T-cell (primary cell): ENCODE data around the gene RNASE7. TPM values are rescaled to one million over a fixed set of nuclear protein-coding genes. Genes with fewer than 3 reads are reported as not detected.

Experiments used
- ATAC-seq, 4 experiments: fragments of 200-7000 bp in 3 of 4; fragments of 150-1000 bp in 1 of 4; cut with Tn5 transposase; replicated peaks in 1 of 4; 1 replicate in 3 of 4; 2 replicates in 1 of 4; pipeline ENCODE4 v1.10.0; 2021; ENCODE audit warnings: moderate library complexity in 3 of 4, mild to moderate bottlenecking in 2 of 4, moderate number of reproducible peaks in 1 of 4
- CTCF ChIA-PET, 2 donors: fragments of 300-600 bp; sonication (Branson Sonifier 250); formaldehyde crosslinking; loops; one replicate each; lab custom pipeline; 2022; ENCODE audit warnings: antibody characterized with exemption in 2 of 2; lab: Charles Lee
- POLR2A ChIA-PET, 2 donors: fragments of 300-600 bp; sonication (Branson Sonifier 250); formaldehyde crosslinking; loops; one replicate each; lab custom pipeline; 2022; ENCODE audit warnings: antibody characterized with exemption in 2 of 2; lab: Charles Lee
- DNase-seq, 35 experiments: peaks; one replicate each; pipeline versions ENCODE4 v3.0.0 to v3.0.0-alpha.2; 2013 to 2023
- H3K27ac ChIP-seq: one replicate; pipeline ENCODE4 v1.5.1; 2013; ENCODE audit warnings: low read length
- H3K27me3 ChIP-seq, 2 experiments: replicated peaks in 1 of 2; 1 replicate in 1 of 2; 2 replicates in 1 of 2; pipeline versions ENCODE4 v1.6.1 to v1.7.0; 2013; ENCODE audit warnings: low read length in 1 of 2, mixed read lengths in 1 of 2; ENCODE audit not compliant: control insufficient read depth in 2 of 2, insufficient read depth in 2 of 2; ENCODE audit errors: extremely low read depth in 1 of 2
- H3K36me3 ChIP-seq, 2 donors: 1 replicate in 1 of 2; 2 replicates in 1 of 2; pipeline versions ENCODE4 v1.6.1 to v1.7.0; 2013; ENCODE audit warnings: low read length in 1 of 2; ENCODE audit not compliant: control insufficient read depth in 2 of 2, insufficient read depth in 1 of 2; ENCODE audit errors: extremely low read depth in 1 of 2
- H3K4me1 ChIP-seq, 2 experiments: 1 replicate in 1 of 2; 2 replicates in 1 of 2; pipeline versions ENCODE4 v1.6.1 to v1.7.0; 2013; ENCODE audit warnings: low read length in 2 of 2, mixed read lengths in 1 of 2; ENCODE audit not compliant: insufficient read depth in 2 of 2, control insufficient read depth in 1 of 2; ENCODE audit errors: extremely low read depth in 1 of 2
- H3K4me3 ChIP-seq, 2 donors: 1 replicate in 1 of 2; 2 replicates in 1 of 2; pipeline versions ENCODE4 v1.5.1 to v1.7.0; 2013; ENCODE audit warnings: mild to moderate bottlenecking in 2 of 2, low read length in 1 of 2, moderate library complexity in 1 of 2; ENCODE audit not compliant: control insufficient read depth in 1 of 2; ENCODE audit errors: extremely low read depth in 1 of 2
- H3K9me3 ChIP-seq: 2 replicates; pipeline ENCODE4 v1.7.0; 2013
- H3K27ac Mint-ChIP-seq, 2 donors: one replicate each; pipeline ENCODE4 v1.8.0; 2020 to 2021; ENCODE audit warnings: mild to moderate bottlenecking in 2 of 2, mixed read lengths in 2 of 2
- H3K27me3 Mint-ChIP-seq, 2 donors: one replicate each; pipeline ENCODE4 v1.8.0; 2021 to 2022; ENCODE audit warnings: mixed read lengths in 2 of 2
- H3K36me3 Mint-ChIP-seq: one replicate; pipeline ENCODE4 v1.8.0; 2021; ENCODE audit warnings: mixed read lengths
- H3K4me1 Mint-ChIP-seq, 3 donors: one replicate each; pipeline ENCODE4 v1.8.0; 2020 to 2022; ENCODE audit warnings: mixed read lengths in 3 of 3, mild to moderate bottlenecking in 1 of 3
- H3K4me3 Mint-ChIP-seq, 3 donors: one replicate each; pipeline ENCODE4 v1.8.0; 2020 to 2022; ENCODE audit warnings: mild to moderate bottlenecking in 3 of 3, mixed read lengths in 3 of 3, moderate library complexity in 3 of 3
- H3K9me3 Mint-ChIP-seq, 3 donors: one replicate each; pipeline ENCODE4 v1.8.0; 2020 to 2022; ENCODE audit warnings: mixed read lengths in 3 of 3
- WGBS: methylation state at CpG from one replicate; pipeline ENCODE4 v1.1.5; 2013; ENCODE audit warnings: missing lambda C conversion rate; ENCODE audit not compliant: insufficient coverage; 5-methylcytosine and 5-hydroxymethylcytosine counted together
- total RNA-seq, 35 experiments: library from RNA in 6 of 35; stranded (reverse) in 6 of 35; fragments of 120-200 nt in 1 of 35; gene quantifications; one replicate each; pipeline versions ENCODE4 v1.2.1 to v1.2.4 and lab custom pipeline; 2013 to 2026

RNASE7 gene
- total RNA-seq, 5 donors from 2014 or later (not counting 1 experiment from before 2014, with no cell fraction given): not detected

DNA sequence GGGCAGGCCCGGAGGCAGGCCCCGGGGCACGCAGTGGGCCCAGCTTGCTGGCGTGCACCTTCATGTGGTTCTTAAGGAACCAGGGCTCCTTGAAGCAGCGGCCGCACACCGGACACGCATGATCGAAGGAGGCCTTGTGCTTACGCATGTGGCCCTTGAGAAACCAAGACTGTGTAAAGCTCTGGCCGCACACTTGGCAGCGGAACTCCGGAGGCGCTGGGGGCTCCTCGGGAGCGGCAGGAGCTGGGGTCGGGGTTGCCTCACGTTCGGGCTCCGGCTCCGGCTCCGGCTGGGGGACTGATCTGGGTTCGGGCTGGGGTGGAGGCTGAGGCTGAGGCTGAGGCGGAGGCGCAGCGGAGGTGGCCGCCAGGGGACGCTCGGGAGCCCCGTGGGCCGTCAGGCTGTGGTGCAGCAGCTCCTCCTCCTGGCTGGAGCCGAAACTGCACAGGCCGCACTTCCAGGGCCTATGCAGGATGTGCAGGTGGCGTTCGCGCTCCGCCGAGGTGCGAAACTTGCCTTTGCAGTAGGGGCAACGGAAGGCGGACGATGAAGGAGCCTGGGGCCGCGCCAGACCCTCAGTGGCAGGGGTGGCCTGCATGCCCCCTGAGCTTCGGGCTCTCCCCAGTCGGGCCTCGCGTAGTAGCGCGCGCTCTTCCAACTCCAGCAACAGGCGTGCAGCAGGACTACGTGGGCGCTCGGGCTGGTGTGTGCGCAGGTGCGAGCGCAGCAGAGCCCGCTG, 50.3 kb downstream of the RNASE7 start:
- Mint-ChIP-seq H3K27ac (no peak overlapping the region), H3K4me1 (peaks cover 22 to 34% (median 28%) of the 10 kb centered on the region in 3 donors)

DNA sequence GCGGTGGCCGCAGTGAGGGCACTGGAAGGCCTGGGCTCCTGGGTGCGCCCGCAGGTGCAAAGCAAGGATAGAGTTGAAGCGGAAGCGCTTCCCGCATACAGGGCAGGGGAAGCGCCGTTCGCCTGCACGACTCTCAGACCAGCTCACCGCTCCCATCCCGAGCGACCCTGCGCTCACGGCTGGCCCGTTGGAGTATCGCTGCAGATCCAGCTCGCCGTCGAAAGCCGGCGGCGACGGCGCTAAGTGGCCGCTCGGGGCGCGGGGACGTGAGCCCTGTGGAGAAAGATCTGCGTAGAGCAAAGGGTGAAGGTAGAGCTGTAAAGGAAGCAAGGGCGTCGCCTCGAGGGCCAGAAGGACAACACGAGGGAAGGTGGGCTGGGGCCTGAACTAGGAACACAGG, 50.9 kb downstream of the RNASE7 start:
- no peak overlapping the region for H3K4me3 Mint-ChIP-seq
- peaks cover under 1 to 25% of the 10 kb centered on the region in 2 experiments for H3K4me1 ChIP-seq
- H3K27me3 Mint-ChIP-seq: no peaks in the 10 kb centered on the region
- no peaks in the 10 kb centered on the region for H3K27me3 ChIP-seq
- H3K36me3 ChIP-seq: peaks cover 0 to 4% of the 10 kb centered on the region in 2 donors
- H3K27ac ChIP-seq: no peak overlapping the region
- H3K9me3 ChIP-seq: no peaks in the 10 kb centered on the region
- ATAC-seq (no peak), DNase-seq (no peak)
- ChIA-PET CTCF (interaction anchor here (1.0 to 4.8 kb wide), 14 partner anchors 8 to 122 kb away, joined by 3 to 68 read pairs (median 10); partner anchors contain the start of genes ARHGEF40 (in 1 of the 2) and TMEM253 (in 1 of the 2)), POLR2A (no interaction called here)
- H3K4me3 ChIP-seq: no peak overlapping the region
- 91% methylated on average over 36 of the region's 36 CpGs for WGBS
- no peaks in the 10 kb centered on the region for H3K9me3 Mint-ChIP-seq
- peaks cover 17 to 29% (median 24%) of the 10 kb centered on the region in 3 donors for H3K4me1 Mint-ChIP-seq
- H3K27ac Mint-ChIP-seq: no peak overlapping the region
- peaks cover 3% of the 10 kb centered on the region for H3K36me3 Mint-ChIP-seq

More for the DNA sequence above, 50.3 kb downstream of the RNASE7 start:
- CTCF ChIA-PET: interaction anchor here (0.6 to 4.8 kb wide), 17 partner anchors 9 to 121 kb away, joined by 3 to 68 read pairs (median 5); partner anchors contain the start of genes ARHGEF40 (in 1 of the 2) and TMEM253 (in 1 of the 2)
- POLR2A ChIA-PET: interaction anchor here (0.6 to 0.7 kb wide), 3 partner anchors 100 to 763 kb away, joined by 3 to 4 read pairs (median 3); partner anchors contain the start of genes RAB2B (in 1 of the 2) and TOX4 (in 1 of the 2)
- Histone ChIP-seq H3K27me3 (no peaks in the 10 kb centered on the region), H3K27ac (no peak overlapping the region), H3K4me3 (no peak overlapping the region), H3K9me3 (no peaks in the 10 kb centered on the region), H3K36me3 (peaks cover 0 to 4% of the 10 kb centered on the region in 2 donors), H3K4me1 (peaks cover 3 to 27% of the 10 kb centered on the region in 2 experiments)
- Mint-ChIP-seq H3K9me3 (no peaks in the 10 kb centered on the region), H3K27me3 (no peaks in the 10 kb centered on the region), H3K4me3 (no peak overlapping the region), H3K36me3 (peaks cover 3% of the 10 kb centered on the region)
- peak; percentile 58 to 95 (median 87) for ATAC-seq
- DNase-seq: peak; percentile 72 to 97 (median 89)
- WGBS: 51% methylated on average over 59 of the region's 59 CpGs

Other genes starting within 250 kb of the RNASE7 start
- 1 to 10 TPM in 3 of 5 donors, not detected in 2; 1.5 to 2.3 (median 2.0) TPM for gene RNASE1, start 239.5 kb upstream of the RNASE7 start, total RNA-seq
- not detected for gene RNASE3, start 151.0 kb upstream of the RNASE7 start, total RNA-seq
- gene RNASE2, start 86.9 kb upstream of the RNASE7 start, total RNA-seq: not detected
- gene METTL17, start 52.4 kb upstream of the RNASE7 start, total RNA-seq: 100 to 1,000 TPM in 2 of 5 donors, 10 to 100 TPM in 3; 80.4 to 112 (median 99.0) TPM
- under 1 TPM in 1 of 5 donors, not detected in 4; 0.35 TPM for gene SLC39A2, start 43.1 kb upstream of the RNASE7 start, total RNA-seq
- 10 to 100 TPM; 26.1 to 28.2 (median 27.1) TPM for gene NDRG2, start 17.3 kb upstream of the RNASE7 start, total RNA-seq
- not detected for gene TPPP2, start 12.1 kb upstream of the RNASE7 start, total RNA-seq
- gene RNASE13, start 7.6 kb upstream of the RNASE7 start, total RNA-seq: not detected
- not detected for gene RNASE8, start 15.5 kb downstream of the RNASE7 start, total RNA-seq
- gene ARHGEF40, start 27.9 kb downstream of the RNASE7 start, total RNA-seq: 1 to 10 TPM in 2 of 5 donors, under 1 TPM in 3; 0.39 to 3.3 (median 0.85) TPM
- gene ZNF219, start 56.3 kb downstream of the RNASE7 start, total RNA-seq: 10 to 100 TPM in 1 of 5 donors, 1 to 10 TPM in 4; 7.2 to 12.4 (median 8.1) TPM
- gene TMEM253, start 58.7 kb downstream of the RNASE7 start, total RNA-seq: under 1 TPM in 1 of 5 donors, not detected in 4; 0.49 TPM
- gene OR5AU1, start 113.7 kb downstream of the RNASE7 start, total RNA-seq: not detected
- gene HNRNPC, start 227.1 kb downstream of the RNASE7 start, total RNA-seq: 100 to 1,000 TPM; 417 to 530 (median 441) TPM
- under 1 TPM in 2 of 5 donors, not detected in 3; 0.16 to 0.76 TPM for gene RPGRIP1, start 237.7 kb downstream of the RNASE7 start, total RNA-seq